ENCODE data around the gene XXYLT1.

Gene XXYLT1

DNA sequence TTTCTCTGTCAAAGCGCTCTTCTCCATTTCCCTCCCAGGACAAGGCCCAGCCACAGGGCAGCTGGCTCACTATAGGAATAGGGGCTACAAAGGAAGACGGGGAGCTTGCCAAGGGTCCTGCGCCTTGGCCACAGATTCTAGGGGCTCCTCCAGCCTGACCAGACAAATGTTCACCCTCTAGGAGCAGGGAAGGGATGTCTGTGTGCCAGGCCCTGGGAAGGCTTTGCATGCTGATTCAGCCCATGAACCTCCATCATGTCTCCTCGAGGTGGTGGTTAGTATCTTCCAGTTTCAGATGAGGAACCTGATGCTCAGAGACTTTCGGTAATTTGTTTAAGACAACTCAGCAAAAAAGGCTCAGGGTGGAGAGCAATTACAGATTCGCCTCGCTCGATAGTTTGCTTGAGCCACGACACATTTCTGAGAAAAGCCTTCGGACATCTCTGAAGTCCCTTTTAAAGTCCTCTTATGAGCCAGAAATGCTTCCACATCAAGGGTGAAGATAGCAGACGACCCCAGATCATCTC is 110.0 kb downstream of the XXYLT1 start:
- H3K4me3 ChIP-seq (replicated peaks in 1 of 2; ENCODE audit: low read depth in 2 of 2, low read length in 2 of 2) = no peak overlapping the region
- TF ChIP-seq, protein P1, sequence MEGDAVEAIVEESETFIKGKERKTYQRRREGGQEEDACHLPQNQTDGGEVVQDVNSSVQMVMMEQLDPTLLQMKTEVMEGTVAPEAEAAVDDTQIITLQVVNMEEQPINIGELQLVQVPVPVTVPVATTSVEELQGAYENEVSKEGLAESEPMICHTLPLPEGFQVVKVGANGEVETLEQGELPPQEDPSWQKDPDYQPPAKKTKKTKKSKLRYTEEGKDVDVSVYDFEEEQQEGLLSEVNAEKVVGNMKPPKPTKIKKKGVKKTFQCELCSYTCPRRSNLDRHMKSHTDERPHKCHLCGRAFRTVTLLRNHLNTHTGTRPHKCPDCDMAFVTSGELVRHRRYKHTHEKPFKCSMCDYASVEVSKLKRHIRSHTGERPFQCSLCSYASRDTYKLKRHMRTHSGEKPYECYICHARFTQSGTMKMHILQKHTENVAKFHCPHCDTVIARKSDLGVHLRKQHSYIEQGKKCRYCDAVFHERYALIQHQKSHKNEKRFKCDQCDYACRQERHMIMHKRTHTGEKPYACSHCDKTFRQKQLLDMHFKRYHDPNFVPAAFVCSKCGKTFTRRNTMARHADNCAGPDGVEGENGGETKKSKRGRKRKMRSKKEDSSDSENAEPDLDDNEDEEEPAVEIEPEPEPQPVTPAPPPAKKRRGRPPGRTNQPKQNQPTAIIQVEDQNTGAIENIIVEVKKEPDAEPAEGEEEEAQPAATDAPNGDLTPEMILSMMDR (IDR thresholded peaks at IDR 0.05; ENCODE audit: low read depth, low read length) = no peak
- no peak for DNase-seq (ENCODE audit: low read depth in 2 of 2)

DNA sequence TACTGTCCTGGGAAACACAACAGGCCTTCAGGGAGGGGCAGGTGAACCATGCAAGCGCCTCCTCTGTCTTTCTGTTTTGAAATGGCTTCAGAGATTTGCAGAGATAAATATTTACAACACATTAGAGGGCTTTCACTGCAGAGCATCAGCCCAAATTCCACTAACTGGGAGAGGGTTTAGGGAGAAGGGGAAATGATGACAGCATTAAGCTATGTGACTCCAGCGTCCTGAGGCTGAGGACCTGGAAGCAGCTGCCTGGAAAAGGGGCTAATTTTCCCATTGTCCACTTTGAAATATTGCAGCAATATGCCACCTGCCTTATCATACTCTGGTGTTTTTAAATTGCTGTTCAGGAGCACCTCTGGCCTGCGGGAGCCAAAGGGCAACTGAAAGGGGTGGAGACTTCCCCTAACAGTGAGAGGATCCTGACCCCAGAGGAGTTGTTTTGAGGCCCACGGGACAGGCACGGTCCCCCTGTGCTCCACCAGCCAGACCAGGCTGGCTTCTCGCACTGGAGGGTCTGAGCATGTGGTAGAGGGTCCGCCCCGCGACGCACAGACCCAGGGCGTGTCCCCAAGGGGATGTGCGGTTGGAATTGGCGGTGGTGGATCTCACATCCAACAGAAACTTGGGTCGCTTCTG is 110.6 kb downstream of the XXYLT1 start:
- DNase-seq (ENCODE audit: low read depth in 2 of 2) = peak; percentile 67 to 72
- H3K4me3 ChIP-seq (replicated peaks in 1 of 2; ENCODE audit: low read depth in 2 of 2, low read length in 2 of 2) = no peak overlapping the region
- TF ChIP-seq, protein P1 (IDR thresholded peaks at IDR 0.05; ENCODE audit: low read depth, low read length) = no peak

DNA sequence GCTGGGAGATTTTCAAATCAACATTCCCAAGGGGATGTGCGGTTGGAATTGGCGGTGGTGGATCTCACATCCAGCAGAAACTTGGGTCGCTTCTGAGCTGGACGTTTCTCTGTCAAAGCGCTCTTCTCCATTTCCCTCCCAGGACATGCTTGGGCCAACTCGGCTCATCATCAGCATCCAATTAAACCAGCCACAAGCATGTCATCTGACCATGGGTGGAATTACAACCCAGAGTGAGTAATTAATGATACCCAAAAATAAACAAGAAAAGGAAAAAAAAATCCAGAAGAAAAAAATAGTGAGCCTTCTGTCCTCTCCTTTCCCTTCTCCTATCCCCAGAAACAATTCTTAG is 111.2 kb downstream of the XXYLT1 start:
- peak in 1 of 2 donors; percentile 46 for DNase-seq (ENCODE audit: low read depth in 2 of 2)
- H3K4me3 ChIP-seq (replicated peaks in 1 of 2; ENCODE audit: low read depth in 2 of 2, low read length in 2 of 2) = no peak overlapping the region
- TF ChIP-seq, protein P1 (IDR thresholded peaks at IDR 0.05; ENCODE audit: low read depth, low read length) = no peak

DNA sequence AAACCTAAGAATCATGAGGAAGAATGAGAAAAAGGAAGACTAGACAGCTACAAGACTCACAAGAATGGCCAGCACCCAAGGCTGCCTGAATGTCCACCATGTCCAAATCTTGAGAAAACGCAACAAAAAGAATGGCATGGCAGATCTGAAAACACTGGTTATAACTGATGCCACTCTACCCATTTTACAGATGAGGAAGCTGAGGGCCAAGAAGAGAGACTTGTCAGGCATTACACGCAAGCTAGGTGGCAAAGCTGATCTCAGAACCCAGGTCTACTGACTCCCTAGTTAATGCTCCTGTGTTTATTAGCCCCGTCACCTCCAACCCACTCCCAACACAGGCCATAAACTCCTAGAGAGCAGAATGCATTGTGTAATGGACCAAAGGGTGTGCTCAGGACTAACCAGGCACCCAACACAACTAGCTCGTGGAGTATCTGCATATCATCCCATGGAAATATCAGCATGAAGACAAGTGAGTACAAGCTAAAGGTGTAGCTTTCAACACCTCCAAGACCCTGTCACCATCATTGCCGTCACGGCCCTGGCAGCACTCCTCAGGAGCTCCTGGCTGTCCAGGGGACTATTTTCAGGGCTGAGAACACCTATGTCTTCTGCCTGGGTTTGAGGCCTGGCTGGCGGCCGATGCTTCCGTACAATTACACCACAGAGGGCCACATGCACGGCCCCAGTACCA is 111.7 kb downstream of the XXYLT1 start:
- no peak overlapping the region for H3K4me3 ChIP-seq (replicated peaks in 1 of 2; ENCODE audit: low read depth in 2 of 2, low read length in 2 of 2)
- DNase-seq (ENCODE audit: low read depth in 2 of 2) = no peak
- TF ChIP-seq, protein P1 (IDR thresholded peaks at IDR 0.05; ENCODE audit: low read depth, low read length) = no peak

DNA sequence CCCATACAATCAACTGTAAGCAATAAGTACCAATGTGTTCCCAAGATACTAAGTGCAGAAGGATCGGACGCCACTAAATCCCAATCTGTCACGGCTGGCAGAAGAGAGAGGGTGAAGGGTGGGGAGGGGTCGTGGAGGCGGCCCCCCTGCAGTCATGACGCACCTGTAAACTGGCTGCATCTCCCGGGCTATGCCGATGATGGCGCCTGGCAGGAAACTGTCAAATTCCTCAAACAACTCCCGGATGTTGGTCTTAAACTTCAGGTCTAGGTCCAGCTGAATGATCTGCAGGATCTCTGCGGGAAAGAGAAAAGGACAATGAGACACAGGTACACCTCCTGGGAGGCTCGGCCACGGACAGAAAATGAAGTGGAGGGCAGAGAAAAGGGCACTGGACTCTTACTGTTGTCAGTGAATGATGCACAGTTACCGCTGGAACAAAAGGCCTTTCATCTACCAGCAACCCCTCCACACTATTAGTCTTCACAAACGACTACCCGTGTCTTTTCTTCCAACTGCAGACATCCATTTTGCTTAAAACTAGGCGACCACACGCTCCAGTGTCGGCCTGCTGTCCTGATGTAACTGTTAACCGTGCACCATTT is 114.6 kb downstream of the XXYLT1 start:
- H3K4me3 ChIP-seq (replicated peaks in 1 of 2; ENCODE audit: low read depth in 2 of 2, low read length in 2 of 2) = no peak overlapping the region
- no peak for DNase-seq (ENCODE audit: low read depth in 2 of 2)
- TF ChIP-seq, protein P1 (IDR thresholded peaks at IDR 0.05; ENCODE audit: low read depth, low read length) = no peak

DNA sequence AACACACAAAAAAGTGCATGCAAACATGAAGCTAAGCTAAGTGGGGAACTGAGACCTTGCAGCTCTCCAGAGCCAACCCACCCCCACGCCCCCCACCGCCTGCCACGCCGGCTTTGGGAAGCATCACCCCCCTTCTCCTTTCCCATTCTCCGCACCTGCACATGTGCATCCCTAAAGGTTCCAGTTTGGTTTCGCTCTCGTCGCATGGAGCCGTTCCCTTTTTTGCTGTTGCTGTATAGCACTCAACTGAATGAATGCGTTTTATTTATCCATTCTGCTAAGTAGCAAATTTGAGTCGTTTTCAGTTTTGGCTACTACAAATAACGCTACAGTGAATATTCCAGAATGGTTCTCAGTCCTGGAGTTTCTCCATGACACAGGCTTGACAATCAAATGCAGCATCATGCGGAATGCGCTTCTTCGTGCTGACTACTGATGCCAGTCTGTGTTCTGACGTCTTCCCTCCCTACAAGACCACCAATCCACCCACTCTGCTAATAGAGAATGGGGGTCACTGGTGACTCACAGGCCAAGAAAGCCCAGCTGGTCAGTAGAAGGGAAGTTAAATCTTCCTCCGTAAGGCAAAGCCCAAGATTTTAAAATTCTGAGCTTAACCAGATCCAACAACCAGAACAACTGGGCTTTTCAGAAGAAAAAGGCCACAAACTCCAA is 115.3 kb downstream of the XXYLT1 start:
- no peak overlapping the region for H3K4me3 ChIP-seq (replicated peaks in 1 of 2; ENCODE audit: low read depth in 2 of 2, low read length in 2 of 2)
- DNase-seq (ENCODE audit: low read depth in 2 of 2) = no peak
- TF ChIP-seq, protein P1 (IDR thresholded peaks at IDR 0.05; ENCODE audit: low read depth, low read length) = no peak

Data from cardiac fibroblast (primary cell).